HFF-Myc (cell line): Measurements from ENCODE around the gene TPCN1.

Experiments
- DNase-seq: peaks from one replicate; pipeline ENCODE4 v3.0.0-alpha.2; 2011; ENCODE audit warnings: low read depth; ENCODE audit errors: extremely low read depth
- H3K4me3 ChIP-seq: replicated peaks from 2 replicates; pipeline ENCODE4 v1.5.1; 2011; ENCODE audit warnings: low read depth, mild to moderate bottlenecking, control low read depth, low read length
- TF ChIP-seq, protein P1 (sequence below): IDR thresholded peaks from 2 replicates; pipeline ENCODE4 v1.5.1; 2012; ENCODE audit warnings: mild to moderate bottlenecking, low read depth, low read length, control low read depth; ENCODE audit errors: missing control alignments

TPCN1 gene

DNA sequence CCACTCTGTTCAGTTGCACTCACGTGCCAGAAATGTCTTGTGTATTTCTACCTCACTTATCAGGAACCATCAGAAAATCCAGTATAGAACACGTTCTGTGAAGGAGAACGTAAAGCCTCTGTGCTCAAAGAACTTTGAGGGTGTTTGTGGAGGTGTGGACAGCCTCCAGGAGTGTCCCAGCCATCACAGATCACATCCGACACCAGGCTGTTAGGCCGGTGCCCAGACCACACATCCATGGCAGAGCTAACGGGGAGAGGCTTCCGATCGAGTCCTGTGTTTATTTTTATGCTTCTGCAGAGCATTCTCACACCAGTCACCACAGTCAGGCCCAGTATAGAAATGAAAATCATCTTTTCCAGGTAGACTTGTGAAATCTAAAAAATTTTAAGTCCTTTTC lies 53.6 kb downstream of the TPCN1 start:
- TF ChIP-seq, protein P1, sequence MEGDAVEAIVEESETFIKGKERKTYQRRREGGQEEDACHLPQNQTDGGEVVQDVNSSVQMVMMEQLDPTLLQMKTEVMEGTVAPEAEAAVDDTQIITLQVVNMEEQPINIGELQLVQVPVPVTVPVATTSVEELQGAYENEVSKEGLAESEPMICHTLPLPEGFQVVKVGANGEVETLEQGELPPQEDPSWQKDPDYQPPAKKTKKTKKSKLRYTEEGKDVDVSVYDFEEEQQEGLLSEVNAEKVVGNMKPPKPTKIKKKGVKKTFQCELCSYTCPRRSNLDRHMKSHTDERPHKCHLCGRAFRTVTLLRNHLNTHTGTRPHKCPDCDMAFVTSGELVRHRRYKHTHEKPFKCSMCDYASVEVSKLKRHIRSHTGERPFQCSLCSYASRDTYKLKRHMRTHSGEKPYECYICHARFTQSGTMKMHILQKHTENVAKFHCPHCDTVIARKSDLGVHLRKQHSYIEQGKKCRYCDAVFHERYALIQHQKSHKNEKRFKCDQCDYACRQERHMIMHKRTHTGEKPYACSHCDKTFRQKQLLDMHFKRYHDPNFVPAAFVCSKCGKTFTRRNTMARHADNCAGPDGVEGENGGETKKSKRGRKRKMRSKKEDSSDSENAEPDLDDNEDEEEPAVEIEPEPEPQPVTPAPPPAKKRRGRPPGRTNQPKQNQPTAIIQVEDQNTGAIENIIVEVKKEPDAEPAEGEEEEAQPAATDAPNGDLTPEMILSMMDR, result no peak
- H3K4me3 ChIP-seq, result no peak overlapping the region
- no peak for DNase-seq

DNA sequence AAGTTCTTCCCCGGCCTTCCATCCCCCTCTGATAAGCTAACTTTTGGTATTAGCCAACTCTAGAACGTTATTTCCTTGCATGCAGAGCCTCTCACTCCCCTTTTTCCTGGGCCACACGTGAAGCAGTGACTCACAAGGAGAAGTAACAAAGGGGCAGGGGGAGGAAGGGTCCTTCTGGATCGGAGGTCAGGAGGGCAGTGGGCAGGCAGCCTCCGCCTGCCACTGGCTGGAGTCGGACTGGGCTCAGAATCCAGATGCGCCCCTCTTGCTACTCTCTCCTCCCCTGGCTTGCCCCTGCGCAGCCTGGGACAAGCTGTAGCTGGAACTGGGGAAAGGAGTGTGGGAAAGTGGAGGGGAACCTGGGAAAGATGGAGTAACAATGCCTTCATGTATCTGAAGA lies 55.0 kb downstream of the TPCN1 start:
- TF ChIP-seq, protein P1, result no peak
- no peak overlapping the region for H3K4me3 ChIP-seq
- DNase-seq, result no peak

DNA sequence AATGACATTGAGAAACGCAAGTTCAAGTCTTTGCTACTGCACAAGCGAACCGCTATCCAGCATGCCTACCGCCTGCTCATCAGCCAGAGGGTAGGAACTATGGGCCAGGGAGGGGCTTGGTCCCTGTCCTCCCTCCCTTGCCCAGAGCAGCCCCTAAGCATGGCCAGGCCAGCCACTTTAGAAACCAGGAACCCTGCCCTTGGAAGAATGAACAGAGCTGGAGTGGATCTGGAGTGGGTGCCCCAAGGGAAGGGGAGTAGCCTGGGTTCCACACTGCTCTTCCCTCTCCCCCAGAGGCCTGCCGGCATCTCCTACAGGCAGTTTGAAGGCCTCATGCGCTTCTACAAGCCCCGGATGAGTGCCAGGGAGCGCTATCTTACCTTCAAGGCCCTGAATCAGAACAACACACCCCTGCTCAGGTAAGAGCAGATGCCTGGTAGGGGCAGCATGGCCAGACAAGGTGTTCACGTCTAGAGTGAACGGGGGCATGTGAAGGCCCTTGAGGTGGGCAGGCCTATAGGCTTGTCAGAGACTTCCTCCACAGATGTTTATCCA lies 55.8 kb downstream of the TPCN1 start:
- no peak for DNase-seq
- no peak overlapping the region for H3K4me3 ChIP-seq
- TF ChIP-seq, protein P1, result no peak

DNA sequence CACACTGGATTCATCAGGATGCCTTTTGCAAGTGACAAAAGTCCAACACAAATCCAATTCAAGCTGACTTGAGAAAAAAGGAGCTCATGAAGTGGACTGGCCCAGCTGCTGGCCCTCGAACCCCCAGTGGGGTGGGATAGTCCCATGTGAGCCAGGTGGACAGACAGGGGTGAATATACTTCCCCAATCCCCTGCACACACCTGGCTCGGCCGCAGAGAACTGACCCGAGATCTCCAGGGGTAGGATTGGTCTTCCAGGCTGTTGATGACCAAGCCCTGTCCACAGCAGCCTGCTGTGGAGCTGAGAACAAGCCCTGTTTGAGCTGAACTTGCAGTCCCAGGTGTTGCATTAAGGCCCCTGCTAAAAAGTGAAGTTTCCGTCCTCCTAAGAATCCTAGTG lies 56.2 kb downstream of the TPCN1 start:
- TF ChIP-seq, protein P1, result no peak

DNA sequence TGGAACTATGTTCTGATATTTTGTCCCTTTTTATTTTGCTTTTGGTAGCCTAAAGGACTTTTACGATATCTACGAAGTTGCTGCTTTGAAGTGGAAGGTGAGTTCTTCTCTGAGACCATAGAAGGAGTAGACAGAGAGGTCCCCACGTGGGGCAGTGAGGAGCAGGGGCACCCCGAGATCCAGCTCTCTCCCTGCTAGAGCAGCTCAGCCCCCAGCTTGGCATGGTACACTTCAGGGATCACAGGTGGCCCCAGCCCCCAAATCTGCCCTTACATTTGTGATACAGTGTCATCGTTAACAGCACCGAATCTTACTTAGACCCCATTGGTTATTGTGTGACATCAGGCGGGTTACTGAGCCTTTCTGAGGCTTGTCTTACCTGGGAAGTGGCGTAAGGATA lies 56.9 kb downstream of the TPCN1 start:
- no peak overlapping the region for H3K4me3 ChIP-seq
- no peak for DNase-seq
- TF ChIP-seq, protein P1, result no peak

More for the DNA sequence above, 56.2 kb downstream of the TPCN1 start:
- DNase-seq, result no peak
- H3K4me3 ChIP-seq, result no peak overlapping the region

GRCh38 chr12:113278633-113279032 lies 57.4 kb downstream of the TPCN1 start:
- no peak overlapping the region for H3K4me3 ChIP-seq
- no peak for DNase-seq
- TF ChIP-seq, protein P1, result no peak

GRCh38 chr12:113284751-113285150 lies 63.5 kb downstream of the TPCN1 start:
- DNase-seq, result no peak
- H3K4me3 ChIP-seq, result no peak overlapping the region
- TF ChIP-seq, protein P1, result no peak
